ENCODE results near the gene INO80D. TPM values are rescaled to one million over a fixed set of nuclear protein-coding genes. Genes with fewer than 3 reads are reported as not detected.

The INO80D gene
- total and polyA plus RNA-seq, 2 of the 8 experiments (the other 6 are each of a cell fraction or from before 2014, with no cell fraction given), result 6.2 to 37.4 TPM

- Histone ChIP-seq H3K27me3 (replicated peaks in 1 of 4; ENCODE audit: control insufficient read depth in 3 of 4, extremely low read depth in 1 of 4, insufficient read depth in 3 of 4, low read length in 3 of 4) (no peaks in the 10 kb centered on the region), H3K56ac (replicated peaks; ENCODE audit: insufficient read length, low read depth, low read length) (no peak overlapping the region), H2AFZ (ENCODE audit: low read length) (no peak overlapping the region), H2BK5ac (ENCODE audit: low read depth, low read length) (no peak overlapping the region), H2BK15ac (ENCODE audit: low read length) (no peak overlapping the region), H3K79me1 (ENCODE audit: low read depth, low read length) (no peaks in the 10 kb centered on the region), H4K91ac (replicated peaks; ENCODE audit: insufficient read length, low read length) (no peak overlapping the region), H3K36me3 (ENCODE audit: control insufficient read depth in 2 of 4, insufficient read depth in 4 of 4, low read length in 3 of 4) (no peaks in the 10 kb centered on the region), H3K79me2 (ENCODE audit: control insufficient read depth in 1 of 2, insufficient read depth in 2 of 2, low read length in 2 of 2) (no peaks in the 10 kb centered on the region), H3K4me2 (ENCODE audit: insufficient read depth in 1 of 2, low read depth in 2 of 2, low read length in 2 of 2) (no peak overlapping the region), H3K4me3 (ENCODE audit: extremely low read depth in 1 of 4, insufficient read depth in 2 of 4, low read depth in 3 of 4, low read length in 4 of 4) (no peak overlapping the region), H3K14ac (ENCODE audit: insufficient read length) (no peak overlapping the region), H2AK5ac (ENCODE audit: low read depth, low read length) (no peak overlapping the region), H3K9me3 (ENCODE audit: insufficient read depth in 2 of 2, low read depth in 1 of 2, low read length in 1 of 2) (no peaks in the 10 kb centered on the region), H3K9ac (replicated peaks in 1 of 4; ENCODE audit: extremely low read depth in 1 of 4, low read depth in 3 of 4, low read length in 3 of 4) (no peak overlapping the region), H2BK20ac (ENCODE audit: low read length) (no peak overlapping the region), H4K5ac (ENCODE audit: insufficient read length, low read depth, low read length) (no peak overlapping the region), H3K23ac (ENCODE audit: insufficient read length) (no peak overlapping the region), H4K20me1 (replicated peaks in 1 of 2; ENCODE audit: control insufficient read depth in 1 of 2, insufficient read depth in 2 of 2, low read length in 2 of 2) (no peaks in the 10 kb centered on the region), H3K27ac (ENCODE audit: low read depth, low read length) (no peak overlapping the region), H2BK120ac (replicated peaks; ENCODE audit: low read depth, low read length) (no peak overlapping the region), H3K4me1 (replicated peaks in 1 of 4; ENCODE audit: control insufficient read depth in 3 of 4, insufficient read depth in 4 of 4, low read length in 3 of 4) (no peaks in the 10 kb centered on the region), H4K8ac (ENCODE audit: extremely low read depth, insufficient read depth, low read length) (no peak overlapping the region), H3K18ac (ENCODE audit: extremely low read depth, low read length) (no peak overlapping the region), H2BK12ac (ENCODE audit: low read depth, low read length) (no peak overlapping the region), H3K23me2 (ENCODE audit: low read depth, low read length) (no peaks in the 10 kb centered on the region), H3K4ac (replicated peaks; ENCODE audit: insufficient read length, low read depth, low read length) (no peak overlapping the region)
- no peak for FAIRE-seq
- ChIA-PET CTCF (ENCODE audit: partially characterized antibody) (no interaction called here), POLR2A (ENCODE audit: partially characterized antibody) (interaction anchor here (0.7 kb wide), 1 partner anchor 14 kb away, joined by 3 read pairs; no protein-coding TSS in a partner anchor)
- no peak for DNase-seq (ENCODE audit: low read depth in 1 of 2, low spot score in 2 of 2)
- 94% methylated on average over 5 of the region's 6 CpGs; no CpG with 5 or more reads in 1 of the 2 experiments for WGBS, 2 experiments (ENCODE audit: extremely low coverage in 1 of 2, insufficient coverage in 1 of 2, insufficient read length in 1 of 2, insufficient replicate concordance in 2 of 2, low coverage in 1 of 2, low lambda C conversion rate in 2 of 2, missing lambda C conversion rate in 1 of 2)
- TF ChIP-seq KDM5A (IDR thresholded peaks at IDR 0.05; ENCODE audit: low read length) (no peak), ASH2L (IDR thresholded peaks at IDR 0.05; ENCODE audit: low read length) (no peak), BCL11A (IDR thresholded peaks at IDR 0.05; ENCODE audit: low read depth in 2 of 2, low read length in 2 of 2) (no peak), ATF2 (IDR thresholded peaks at IDR 0.05; ENCODE audit: low read length) (no peak), RAD21 (IDR thresholded peaks at IDR 0.05 in 1 of 2, conservative IDR thresholded peaks at IDR 0.05 in 1 of 2; ENCODE audit: low read depth in 2 of 2, low read length in 2 of 2) (no peak), YY1 (IDR thresholded peaks at IDR 0.05; ENCODE audit: low read depth, low read length) (no peak), SIRT6 (IDR thresholded peaks at IDR 0.05; ENCODE audit: low read length) (no peak), SP1 (IDR thresholded peaks at IDR 0.05; ENCODE audit: low read depth, low read length) (no peak), CHD2 (IDR thresholded peaks at IDR 0.05; ENCODE audit: low read length) (no peak), BRCA1 (IDR thresholded peaks at IDR 0.05; ENCODE audit: low read depth, low read length) (no peak), USF2 (IDR thresholded peaks at IDR 0.05; ENCODE audit: low read length) (no peak), SP4 (IDR thresholded peaks at IDR 0.05; ENCODE audit: low read length) (no peak), TAF7 (optimal IDR thresholded peaks at IDR 0.05; ENCODE audit: borderline replicate concordance, low read depth, low read length) (no peak)
Observed at GRCh38 chr2:205984381-205984780, 101.6 kb downstream of the INO80D start.

All from H1 (cell line).